Effector memory CD4-positive, alpha-beta T cell (primary cell): ENCODE results near the gene KRTAP9-4.
"Not testable (repeated sequence)": the region's sequence is repeated elsewhere in the genome, so short reads cannot be mapped to it uniquely, and the experiment has no call there.

Source experiments
- DNase-seq, 3 donors: peaks; one replicate each; pipeline ENCODE4 v3.0.0-alpha.2; 2020
- H3K27ac ChIP-seq: 2 replicates; pipeline ENCODE4 v1.7.0; 2013; ENCODE audit warnings: mild to moderate bottlenecking, low read length, moderate library complexity; ENCODE audit not compliant: insufficient read depth, poor library complexity, severe bottlenecking
- H3K27me3 ChIP-seq: replicated peaks from 2 replicates; pipeline ENCODE4 v1.7.0; 2013; ENCODE audit warnings: mild to moderate bottlenecking, low read length; ENCODE audit not compliant: insufficient read depth, control insufficient read depth, poor library complexity, severe bottlenecking
- H3K36me3 ChIP-seq: 2 replicates; pipeline ENCODE4 v1.7.0; 2013; ENCODE audit warnings: mild to moderate bottlenecking, low read length, moderate library complexity; ENCODE audit not compliant: control insufficient read depth, insufficient read depth
- H3K4me1 ChIP-seq: 2 replicates; pipeline ENCODE4 v1.7.0; 2013; ENCODE audit warnings: low read length, mild to moderate bottlenecking; ENCODE audit not compliant: control insufficient read depth, insufficient read depth, poor library complexity, severe bottlenecking
- H3K4me3 ChIP-seq: 2 replicates; pipeline ENCODE4 v1.7.0; 2013; ENCODE audit warnings: low read length, low read depth, mild to moderate bottlenecking; ENCODE audit not compliant: insufficient read depth, poor library complexity, severe bottlenecking
- H3K9me3 ChIP-seq: 2 replicates; pipeline ENCODE4 v1.7.0; 2013; ENCODE audit warnings: mild to moderate bottlenecking, low read length, moderate library complexity; ENCODE audit not compliant: control insufficient read depth
- total RNA-seq, 3 donors: gene quantifications; one replicate each; lab custom pipeline; 2026; lab: John Stamatoyannopoulos, UW

KRTAP9-4 gene
- total RNA-seq, result 0 reads per million in 3 donors

- not testable (repeated sequence) for DNase-seq, H3K36me3 ChIP-seq, H3K27me3 ChIP-seq, H3K4me1 ChIP-seq, H3K9me3 ChIP-seq, H3K4me3 ChIP-seq, H3K27ac ChIP-seq
Observed at GRCh38 chr17:41249637-41250240, at the start of gene KRTAP9-4. KRTAP9-4 (plus strand) TSS chr17:41249687; CDS start chr17:41249721, 34 bp downstream.

- H3K4me1 ChIP-seq, result no peaks in the 10 kb centered on the region
- H3K36me3 ChIP-seq, result no peaks in the 10 kb centered on the region
- H3K27me3 ChIP-seq, result no peaks in the 10 kb centered on the region
- no peaks in the 10 kb centered on the region for H3K9me3 ChIP-seq
- no peak for DNase-seq
- H3K4me3 ChIP-seq, result no peak overlapping the region
- H3K27ac ChIP-seq, result no peak overlapping the region
Observed at GRCh38 chr17:41211845-41212466, 37.5 kb upstream of the KRTAP9-4 start.

- Histone ChIP-seq H3K27me3 (no peaks in the 10 kb centered on the region), H3K4me3 (no peak overlapping the region), H3K4me1 (no peaks in the 10 kb centered on the region), H3K36me3 (no peaks in the 10 kb centered on the region), H3K27ac (no peak overlapping the region), H3K9me3 (no peaks in the 10 kb centered on the region)
- no peak for DNase-seq
Observed at GRCh38 chr17:41212524-41213169, 36.8 kb upstream of the KRTAP9-4 start.

GRCh38 chr17:41215681-41216080 is 33.8 kb upstream of the KRTAP9-4 start:
- H3K36me3 ChIP-seq, result no peaks in the 10 kb centered on the region
- no peak overlapping the region for H3K27ac ChIP-seq
- no peaks in the 10 kb centered on the region for H3K4me1 ChIP-seq

GRCh38 chr17:41223821-41224220 is 25.7 kb upstream of the KRTAP9-4 start:
- Histone ChIP-seq H3K4me1 (no peaks in the 10 kb centered on the region), H3K36me3 (no peaks in the 10 kb centered on the region), H3K27me3 (no peaks in the 10 kb centered on the region), H3K9me3 (no peaks in the 10 kb centered on the region), H3K4me3 (no peak overlapping the region), H3K27ac (no peak overlapping the region)
- no peak for DNase-seq

More at GRCh38 chr17:41215681-41216080, 33.8 kb upstream of the KRTAP9-4 start:
- Histone ChIP-seq H3K4me3 (no peak overlapping the region), H3K9me3 (no peaks in the 10 kb centered on the region), H3K27me3 (no peaks in the 10 kb centered on the region)
- no peak for DNase-seq

- no peaks in the 10 kb centered on the region for H3K27me3 ChIP-seq
- H3K9me3 ChIP-seq, result no peaks in the 10 kb centered on the region
- H3K36me3 ChIP-seq, result no peaks in the 10 kb centered on the region
- no peak overlapping the region for H3K4me3 ChIP-seq
- no peak overlapping the region for H3K27ac ChIP-seq
- no peaks in the 10 kb centered on the region for H3K4me1 ChIP-seq
- DNase-seq, result no peak
Observed at GRCh38 chr17:41226051-41226450, 23.4 kb upstream of the KRTAP9-4 start.

- not testable (repeated sequence) for H3K4me3 ChIP-seq, H3K36me3 ChIP-seq, H3K27ac ChIP-seq, H3K27me3 ChIP-seq, H3K4me1 ChIP-seq, DNase-seq, H3K9me3 ChIP-seq
Observed at GRCh38 chr17:41226598-41227095, 22.8 kb upstream of the KRTAP9-4 start, which contains the start of gene KRTAP9-2. KRTAP9-2 (plus strand) TSS chr17:41226648; CDS start chr17:41226655, 7 bp downstream.

- Histone ChIP-seq H3K27ac (no peak overlapping the region), H3K4me1 (no peaks in the 10 kb centered on the region), H3K27me3 (no peaks in the 10 kb centered on the region), H3K9me3 (no peaks in the 10 kb centered on the region), H3K4me3 (no peak overlapping the region), H3K36me3 (no peaks in the 10 kb centered on the region)
- DNase-seq, result no peak
Observed at GRCh38 chr17:41230094-41230493, 19.4 kb upstream of the KRTAP9-4 start.

GRCh38 chr17:41231731-41232130 is 17.8 kb upstream of the KRTAP9-4 start:
- H3K27ac ChIP-seq, result no peak overlapping the region
- H3K36me3 ChIP-seq, result no peaks in the 10 kb centered on the region
- no peaks in the 10 kb centered on the region for H3K27me3 ChIP-seq
- H3K4me3 ChIP-seq, result no peak overlapping the region
- H3K4me1 ChIP-seq, result no peaks in the 10 kb centered on the region
- H3K9me3 ChIP-seq, result no peaks in the 10 kb centered on the region
- DNase-seq, result no peak
